ENCODE results near the gene SLC2A9.

SLC2A9 gene

DNA sequence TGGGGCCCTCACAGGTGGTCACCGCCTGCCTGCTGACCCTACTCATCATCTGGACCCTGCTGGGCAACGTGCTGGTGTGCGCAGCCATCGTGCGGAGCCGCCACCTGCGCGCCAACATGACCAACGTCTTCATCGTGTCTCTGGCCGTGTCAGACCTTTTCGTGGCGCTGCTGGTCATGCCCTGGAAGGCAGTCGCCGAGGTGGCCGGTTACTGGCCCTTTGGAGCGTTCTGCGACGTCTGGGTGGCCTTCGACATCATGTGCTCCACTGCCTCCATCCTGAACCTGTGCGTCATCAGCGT, 239.2 kb downstream of the SLC2A9 start:
- no peak for TF ChIP-seq GATA2 (IDR thresholded peaks at IDR 0.05; ENCODE audit: low read depth, low read length)
- no peak for TF ChIP-seq GATA3 (IDR thresholded peaks at IDR 0.05; ENCODE audit: low read depth, low read length)

DNA sequence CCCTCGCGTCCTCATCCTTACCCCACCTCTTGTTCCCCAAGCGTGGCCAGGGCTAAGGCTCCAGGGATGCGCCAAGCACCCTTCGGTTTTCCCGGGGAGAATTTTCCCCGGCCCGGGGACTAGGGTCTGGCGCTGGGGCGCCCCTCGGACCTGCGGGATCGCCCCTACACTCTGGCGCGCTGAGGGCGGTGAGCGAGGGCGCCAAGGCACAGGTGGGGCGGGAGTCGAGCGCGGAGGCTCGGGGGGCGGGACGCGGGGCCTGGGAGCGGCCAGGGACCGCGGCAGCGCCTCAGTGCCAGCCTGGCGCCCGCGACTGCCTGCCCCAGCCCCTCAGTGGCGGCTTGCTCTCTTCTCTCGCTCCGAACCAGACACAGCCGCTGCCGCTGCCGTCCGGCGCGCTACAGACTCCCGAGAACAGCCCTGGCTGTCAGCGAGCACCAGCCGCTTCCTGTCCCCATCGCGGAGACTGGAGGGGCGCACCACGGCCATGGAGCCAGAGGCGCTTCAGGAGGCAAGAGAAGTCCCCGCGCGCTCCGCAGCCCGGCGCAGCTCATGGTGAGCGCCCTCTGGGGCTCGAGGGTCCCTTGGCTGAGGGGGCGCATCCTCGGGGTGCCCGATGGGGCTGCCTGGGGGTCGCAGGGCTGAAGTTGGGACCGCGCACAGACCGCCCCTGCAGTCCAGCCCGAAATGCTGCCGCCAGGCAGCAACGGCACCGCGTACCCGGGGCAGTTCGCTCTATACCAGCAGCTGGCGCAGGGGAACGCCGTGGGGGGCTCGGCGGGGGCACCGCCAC, 239.8 kb downstream of the SLC2A9 start, which contains the start of gene DRD5:
DRD5 (plus strand) TSS at position 292 of the 793 bp plus-strand sequence; CDS start at position 688, 396 bp downstream.
- TF ChIP-seq GATA3 (IDR thresholded peaks at IDR 0.05; ENCODE audit: low read depth, low read length) (no peak), GATA2 (IDR thresholded peaks at IDR 0.05; ENCODE audit: low read depth, low read length) (no peak)

Data from SH-SY5Y (cell line).